Measurements from ENCODE around the gene PALS1. TPM values are rescaled to one million over a fixed set of nuclear protein-coding genes. Genes with fewer than 3 reads are reported as not detected.
"Not testable (repeated sequence)": the region's sequence is repeated elsewhere in the genome, so short reads cannot be mapped to it uniquely, and the experiment has no call there.

The PALS1 gene
- total and polyA plus RNA-seq, 7 experiments from 2014 or later, result 2.0 to 23.6 (median 11.6) TPM

GRCh38 chr14:67267576-67268328, 26.5 kb downstream of the PALS1 start:
- Mint-ChIP-seq H3K27ac (peak overlapping the region in 4 of 9 donors; percentile 7 to 60 (median 20)), H3K4me1 (peaks cover 0 to 42% (median 33%) of the 10 kb centered on the region in 7 donors), H3K4me3 (peak overlapping the region in 4 of 10 donors; percentile 11 to 32 (median 23)), H3K27me3 (no peaks in the 10 kb centered on the region), H3K9me3 (peaks cover 0 to 4% (median 0%) of the 10 kb centered on the region in 11 donors), H3K36me3 (peaks cover 4 to 23% (median 17%) of the 10 kb centered on the region in 5 donors)
- H3K27ac ChIP-seq (ENCODE audit: low read depth, low read length), result no peak overlapping the region
- no peaks in the 10 kb centered on the region for H3K36me3 ChIP-seq (ENCODE audit: control insufficient read depth in 2 of 3, insufficient read depth in 3 of 3, low read length in 3 of 3)
- H3K27me3 ChIP-seq (ENCODE audit: control insufficient read depth in 2 of 2, insufficient read depth in 2 of 2, low read length in 2 of 2), result no peaks in the 10 kb centered on the region
- H3K4me3 ChIP-seq (ENCODE audit: low read length), result no peak overlapping the region
- ChIA-PET CTCF (no interaction called here), POLR2A (no interaction called here)
- H3K4me1 ChIP-seq (ENCODE audit: control insufficient read depth in 2 of 2, insufficient read depth in 2 of 2, low read length in 2 of 2), result no peaks in the 10 kb centered on the region
- no peak for DNase-seq
- intact Hi-C loops (cut with micrococcal nuclease), result no loop called here
- ATAC-seq, result no peak
- H3K9me3 ChIP-seq (ENCODE audit: control insufficient read depth in 2 of 3, low read length in 3 of 3), result no peaks in the 10 kb centered on the region

GRCh38 chr14:67268426-67269150, 27.4 kb downstream of the PALS1 start:
- no peaks in the 10 kb centered on the region for H3K36me3 ChIP-seq (ENCODE audit: control insufficient read depth in 2 of 3, insufficient read depth in 3 of 3, low read length in 3 of 3)
- peaks cover 0 to 5% (median 0%) of the 10 kb centered on the region in 11 donors for H3K9me3 Mint-ChIP-seq
- H3K27ac ChIP-seq (ENCODE audit: low read depth, low read length), result no peak overlapping the region
- H3K4me3 Mint-ChIP-seq, result peak overlapping the region in 4 of 10 donors; percentile 11 to 32 (median 20)
- CTCF ChIA-PET, result interaction anchor here (1.1 kb wide), 1 partner anchor 17 kb away, joined by 3 read pairs; no protein-coding TSS in a partner anchor
- POLR2A ChIA-PET, result no interaction called here
- H3K27me3 Mint-ChIP-seq, result no peaks in the 10 kb centered on the region
- H3K4me1 ChIP-seq (ENCODE audit: control insufficient read depth in 2 of 2, insufficient read depth in 2 of 2, low read length in 2 of 2), result no peaks in the 10 kb centered on the region
- no peak overlapping the region for H3K4me3 ChIP-seq (ENCODE audit: low read length)
- peaks cover 0 to 34% (median 27%) of the 10 kb centered on the region in 7 donors for H3K4me1 Mint-ChIP-seq
- ATAC-seq (no peak), DNase-seq (no peak)
- peaks cover 9 to 31% (median 17%) of the 10 kb centered on the region in 5 donors for H3K36me3 Mint-ChIP-seq
- H3K27ac Mint-ChIP-seq, result peak overlapping the region in 4 of 9 donors; percentile 7 to 60 (median 22)
- H3K27me3 ChIP-seq (ENCODE audit: control insufficient read depth in 2 of 2, insufficient read depth in 2 of 2, low read length in 2 of 2), result no peaks in the 10 kb centered on the region
- intact Hi-C loops (cut with micrococcal nuclease), result no loop called here
- no peaks in the 10 kb centered on the region for H3K9me3 ChIP-seq (ENCODE audit: control insufficient read depth in 2 of 3, low read length in 3 of 3)

GRCh38 chr14:67269298-67270060, 28.2 kb downstream of the PALS1 start:
- Mint-ChIP-seq H3K27ac (peak overlapping the region in 1 of 9 donors; percentile 11), H3K27me3 (no peaks in the 10 kb centered on the region), H3K4me1 (peaks cover 0 to 29% (median 25%) of the 10 kb centered on the region in 7 donors), H3K9me3 (peaks cover 0 to 5% (median 0%) of the 10 kb centered on the region in 11 donors), H3K36me3 (peaks cover 9 to 36% (median 17%) of the 10 kb centered on the region in 5 donors), H3K4me3 (no peak overlapping the region)
- ChIA-PET POLR2A (no interaction called here), CTCF (interaction anchor here (0.6 to 1.1 kb wide), 2 partner anchors 15 to 17 kb away, joined by 3 to 5 read pairs; no protein-coding TSS in a partner anchor)
- DNase-seq (no peak), ATAC-seq (no peak)
- Histone ChIP-seq H3K27me3 (ENCODE audit: control insufficient read depth in 2 of 2, insufficient read depth in 2 of 2, low read length in 2 of 2) (no peaks in the 10 kb centered on the region), H3K27ac (ENCODE audit: low read depth, low read length) (no peak overlapping the region), H3K36me3 (ENCODE audit: control insufficient read depth in 2 of 3, insufficient read depth in 3 of 3, low read length in 3 of 3) (no peaks in the 10 kb centered on the region), H3K4me1 (ENCODE audit: control insufficient read depth in 2 of 2, insufficient read depth in 2 of 2, low read length in 2 of 2) (no peaks in the 10 kb centered on the region), H3K9me3 (ENCODE audit: control insufficient read depth in 2 of 3, low read length in 3 of 3) (no peaks in the 10 kb centered on the region), H3K4me3 (ENCODE audit: low read length) (no peak overlapping the region)
- intact Hi-C loops (cut with micrococcal nuclease), result no loop called here

- H3K36me3 ChIP-seq (ENCODE audit: control insufficient read depth in 2 of 3, insufficient read depth in 3 of 3, low read length in 3 of 3), result no peaks in the 10 kb centered on the region
- peaks cover 0 to 27% (median 18%) of the 10 kb centered on the region in 7 donors for H3K4me1 Mint-ChIP-seq
- no peaks in the 10 kb centered on the region for H3K27me3 ChIP-seq (ENCODE audit: control insufficient read depth in 2 of 2, insufficient read depth in 2 of 2, low read length in 2 of 2)
- DNase-seq, result no peak
- H3K27ac Mint-ChIP-seq, result no peak overlapping the region
- CTCF ChIA-PET, result interaction anchor here (0.6 to 1.1 kb wide), 2 partner anchors 16 to 288 kb away, joined by 3 read pairs; no protein-coding TSS in a partner anchor
- peaks cover 0 to 5% (median 0%) of the 10 kb centered on the region in 11 donors for H3K9me3 Mint-ChIP-seq
- H3K36me3 Mint-ChIP-seq, result peaks cover 9 to 41% (median 20%) of the 10 kb centered on the region in 5 donors
- H3K4me3 Mint-ChIP-seq, result no peak overlapping the region
- H3K27me3 Mint-ChIP-seq, result no peaks in the 10 kb centered on the region
- no peaks in the 10 kb centered on the region for H3K9me3 ChIP-seq (ENCODE audit: control insufficient read depth in 2 of 3, low read length in 3 of 3)
- POLR2A ChIA-PET, result interaction anchor here (0.7 kb wide), 1 partner anchor 1087 kb away, joined by 4 read pairs; no protein-coding TSS in a partner anchor
- no peak overlapping the region for H3K4me3 ChIP-seq (ENCODE audit: low read length)
- intact Hi-C loops (cut with micrococcal nuclease), result no loop called here
- H3K27ac ChIP-seq (ENCODE audit: low read depth, low read length), result no peak overlapping the region
- ATAC-seq, result no peak
- H3K4me1 ChIP-seq (ENCODE audit: control insufficient read depth in 2 of 2, insufficient read depth in 2 of 2, low read length in 2 of 2), result no peaks in the 10 kb centered on the region
Observed at GRCh38 chr14:67270145-67270753, 29.0 kb downstream of the PALS1 start.

- H3K4me3 ChIP-seq (ENCODE audit: low read length), result no peak overlapping the region
- H3K27ac ChIP-seq (ENCODE audit: low read depth, low read length), result no peak overlapping the region
- no peaks in the 10 kb centered on the region for H3K9me3 ChIP-seq (ENCODE audit: control insufficient read depth in 2 of 3, low read length in 3 of 3)
- Mint-ChIP-seq H3K27me3 (no peaks in the 10 kb centered on the region), H3K9me3 (peaks cover 0 to 5% (median 0%) of the 10 kb centered on the region in 11 donors), H3K36me3 (peaks cover 9 to 44% (median 26%) of the 10 kb centered on the region in 5 donors), H3K4me3 (no peak overlapping the region), H3K27ac (no peak overlapping the region), H3K4me1 (peaks cover 6 to 34% (median 23%) of the 10 kb centered on the region in 7 donors)
- no peaks in the 10 kb centered on the region for H3K36me3 ChIP-seq (ENCODE audit: control insufficient read depth in 2 of 3, insufficient read depth in 3 of 3, low read length in 3 of 3)
- ChIA-PET CTCF (no interaction called here), POLR2A (interaction anchor here (0.7 kb wide), 1 partner anchor 1088 kb away, joined by 4 read pairs; no protein-coding TSS in a partner anchor)
- ATAC-seq (no peak), DNase-seq (no peak)
- H3K27me3 ChIP-seq (ENCODE audit: control insufficient read depth in 2 of 2, insufficient read depth in 2 of 2, low read length in 2 of 2), result no peaks in the 10 kb centered on the region
- intact Hi-C loops (cut with micrococcal nuclease), result no loop called here
- no peaks in the 10 kb centered on the region for H3K4me1 ChIP-seq (ENCODE audit: control insufficient read depth in 2 of 2, insufficient read depth in 2 of 2, low read length in 2 of 2)
Observed at GRCh38 chr14:67270933-67271332, 29.7 kb downstream of the PALS1 start.

GRCh38 chr14:67273281-67273680, 32.0 kb downstream of the PALS1 start:
- DNase-seq; H3K27ac ChIP-seq (ENCODE audit: low read depth, low read length); CTCF ChIA-PET; intact Hi-C loops (cut with micrococcal nuclease); H3K27ac Mint-ChIP-seq; H3K27me3 ChIP-seq (ENCODE audit: control insufficient read depth in 2 of 2, insufficient read depth in 2 of 2, low read length in 2 of 2); H3K4me3 ChIP-seq (ENCODE audit: low read length); H3K9me3 Mint-ChIP-seq; ATAC-seq; H3K4me3 Mint-ChIP-seq; POLR2A ChIA-PET; H3K27me3 Mint-ChIP-seq; H3K4me1 ChIP-seq (ENCODE audit: control insufficient read depth in 2 of 2, insufficient read depth in 2 of 2, low read length in 2 of 2); H3K9me3 ChIP-seq (ENCODE audit: control insufficient read depth in 2 of 3, low read length in 3 of 3); H3K36me3 ChIP-seq (ENCODE audit: control insufficient read depth in 2 of 3, insufficient read depth in 3 of 3, low read length in 3 of 3): not testable (repeated sequence)
- Mint-ChIP-seq H3K4me1 (peaks cover 3 to 33% (median 22%) of the 10 kb centered on the region in 7 donors), H3K36me3 (peaks cover 9 to 50% (median 29%) of the 10 kb centered on the region in 5 donors)

All from naive thymus-derived CD4-positive, alpha-beta T cell (primary cell).